Nephron (organoid): ENCODE results near the gene KASH5.

Experiments used
- H3K27ac Mint-ChIP-seq, 3 experiments: 2 replicates each; pipeline ENCODE4 v1.8.0; 2020; ENCODE audit warnings: mixed read lengths in 3 of 3, mild to moderate bottlenecking in 2 of 3, moderate library complexity in 1 of 3
- H3K27me3 Mint-ChIP-seq: 2 replicates; pipeline ENCODE4 v1.8.0; 2021; ENCODE audit warnings: low read depth, mild to moderate bottlenecking, moderate library complexity, mixed read lengths
- H3K36me3 Mint-ChIP-seq: 2 replicates; pipeline ENCODE4 v1.8.0; 2020; ENCODE audit warnings: low read depth, mixed read lengths
- H3K4me1 Mint-ChIP-seq: 2 replicates; pipeline ENCODE4 v1.8.0; 2020; ENCODE audit warnings: mixed read lengths
- H3K4me3 Mint-ChIP-seq, 3 experiments: 2 replicates each; pipeline ENCODE4 v1.8.0; 2020; ENCODE audit warnings: mild to moderate bottlenecking in 3 of 3, mixed read lengths in 3 of 3, moderate library complexity in 2 of 3
- H3K9me3 Mint-ChIP-seq: 2 replicates; pipeline ENCODE4 v1.8.0; 2020; ENCODE audit warnings: mixed read lengths
- TF ChIP-seq, protein P1 (sequence below), 3 experiments: fragments of 200-600 bp; sonication (generic); IDR thresholded peaks; one replicate each; pipeline ENCODE4 v1.5.0; 2021; ENCODE audit warnings: antibody characterized with exemption in 3 of 3; ENCODE audit not compliant: unreplicated experiment in 3 of 3

The KASH5 gene

DNA sequence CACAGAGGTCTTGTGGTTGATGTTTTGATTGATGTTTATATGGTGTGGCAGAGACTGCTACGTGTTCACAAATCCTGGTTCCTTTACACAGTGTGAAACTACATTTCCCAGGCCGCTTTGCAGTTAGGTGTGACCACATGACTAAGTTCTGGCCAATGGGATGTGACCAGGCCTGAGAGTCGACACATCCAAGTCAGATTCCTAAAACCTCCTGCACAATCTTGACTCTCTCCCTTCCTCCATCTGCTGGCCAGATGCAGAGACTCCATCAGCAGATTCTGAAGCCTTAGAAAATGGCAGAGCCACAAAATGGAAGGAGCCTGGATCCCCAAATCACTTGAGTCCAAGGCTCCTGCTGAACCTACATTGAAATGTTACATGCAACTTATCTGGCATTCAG lies 40.2 kb upstream of the KASH5 start:
- TF ChIP-seq, protein P1, sequence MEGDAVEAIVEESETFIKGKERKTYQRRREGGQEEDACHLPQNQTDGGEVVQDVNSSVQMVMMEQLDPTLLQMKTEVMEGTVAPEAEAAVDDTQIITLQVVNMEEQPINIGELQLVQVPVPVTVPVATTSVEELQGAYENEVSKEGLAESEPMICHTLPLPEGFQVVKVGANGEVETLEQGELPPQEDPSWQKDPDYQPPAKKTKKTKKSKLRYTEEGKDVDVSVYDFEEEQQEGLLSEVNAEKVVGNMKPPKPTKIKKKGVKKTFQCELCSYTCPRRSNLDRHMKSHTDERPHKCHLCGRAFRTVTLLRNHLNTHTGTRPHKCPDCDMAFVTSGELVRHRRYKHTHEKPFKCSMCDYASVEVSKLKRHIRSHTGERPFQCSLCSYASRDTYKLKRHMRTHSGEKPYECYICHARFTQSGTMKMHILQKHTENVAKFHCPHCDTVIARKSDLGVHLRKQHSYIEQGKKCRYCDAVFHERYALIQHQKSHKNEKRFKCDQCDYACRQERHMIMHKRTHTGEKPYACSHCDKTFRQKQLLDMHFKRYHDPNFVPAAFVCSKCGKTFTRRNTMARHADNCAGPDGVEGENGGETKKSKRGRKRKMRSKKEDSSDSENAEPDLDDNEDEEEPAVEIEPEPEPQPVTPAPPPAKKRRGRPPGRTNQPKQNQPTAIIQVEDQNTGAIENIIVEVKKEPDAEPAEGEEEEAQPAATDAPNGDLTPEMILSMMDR (IDR thresholded peaks at IDR 0.05; ENCODE audit: unreplicated experiment in 3 of 3) = no peak
- Mint-ChIP-seq H3K9me3 (no peaks in the 10 kb centered on the region), H3K4me1 (peaks cover 6% of the 10 kb centered on the region), H3K27ac (peak overlapping the region in 1 of 3 experiments; percentile 29), H3K4me3 (no peak overlapping the region), H3K27me3 (no peaks in the 10 kb centered on the region), H3K36me3 (peaks cover 92% of the 10 kb centered on the region)

DNA sequence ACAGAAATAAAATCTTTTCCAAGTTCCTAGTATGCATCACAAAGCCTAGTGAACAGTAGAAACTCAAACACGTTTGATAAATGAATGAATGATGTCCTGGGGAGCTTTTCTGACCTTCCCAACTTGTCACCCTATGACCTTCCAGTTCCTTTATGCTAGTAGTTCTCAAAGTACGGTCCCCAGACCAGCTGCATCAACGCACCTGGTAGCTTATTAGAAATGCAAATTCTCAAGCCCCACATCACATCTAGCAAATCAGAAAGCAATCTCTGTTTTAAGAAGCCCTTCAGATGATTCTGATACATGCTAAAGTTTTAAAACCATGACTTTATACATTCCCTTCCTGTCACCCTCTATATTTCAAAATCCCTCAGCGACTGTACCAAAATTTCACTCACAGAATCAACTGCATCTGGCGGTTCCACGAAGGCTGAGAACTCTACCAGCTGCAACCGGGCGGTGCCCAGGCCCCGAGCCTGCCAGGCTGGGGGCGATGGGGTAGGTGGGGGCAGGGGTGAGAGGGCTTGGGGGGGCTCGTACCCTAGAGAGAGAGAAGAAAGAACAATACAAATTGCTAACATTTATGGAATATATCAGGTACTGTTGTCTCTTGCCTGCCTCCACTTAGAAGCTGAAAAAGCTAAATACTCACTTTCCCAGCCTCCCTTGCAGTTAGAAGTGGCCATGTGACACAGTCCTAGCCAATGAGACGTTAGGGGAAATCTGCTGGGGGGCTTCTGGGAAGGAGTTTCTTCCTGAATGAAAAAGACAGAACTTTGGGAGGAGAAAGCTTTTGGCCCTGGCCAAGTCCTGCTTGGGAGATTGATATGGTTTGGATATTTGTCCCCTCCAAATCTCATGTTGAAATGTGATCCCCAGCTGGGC lies 39.5 kb upstream of the KASH5 start:
- Mint-ChIP-seq H3K27ac (peak overlapping the region in 1 of 3 experiments; percentile 29), H3K27me3 (no peaks in the 10 kb centered on the region), H3K9me3 (no peaks in the 10 kb centered on the region), H3K4me3 (no peak overlapping the region), H3K36me3 (peaks cover 92% of the 10 kb centered on the region), H3K4me1 (peaks cover 4% of the 10 kb centered on the region)
- TF ChIP-seq, protein P1 (IDR thresholded peaks at IDR 0.05; ENCODE audit: unreplicated experiment in 3 of 3) = no peak

DNA sequence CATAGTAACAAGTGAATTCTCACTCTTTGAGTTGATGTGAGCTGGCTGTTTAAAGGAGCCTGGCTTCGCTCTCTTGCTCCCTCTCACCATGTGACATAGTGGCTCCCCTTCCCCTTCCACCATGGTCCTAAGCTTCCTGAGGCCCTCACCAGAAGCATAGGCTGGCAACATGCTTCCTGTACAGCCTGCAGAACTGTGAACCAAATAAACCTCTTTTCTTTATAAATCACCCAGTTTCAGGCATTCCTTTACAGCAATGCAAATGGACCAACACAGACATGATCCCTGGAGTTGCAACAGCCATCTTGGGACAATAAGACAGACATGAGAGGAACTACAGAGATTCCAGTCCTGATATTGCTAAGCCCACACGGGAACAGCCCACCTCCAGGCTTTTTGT lies 38.5 kb upstream of the KASH5 start:
- no peaks in the 10 kb centered on the region for H3K9me3 Mint-ChIP-seq
- no peak overlapping the region for H3K4me3 Mint-ChIP-seq
- H3K27me3 Mint-ChIP-seq = no peaks in the 10 kb centered on the region
- peaks cover 92% of the 10 kb centered on the region for H3K36me3 Mint-ChIP-seq
- TF ChIP-seq, protein P1 (IDR thresholded peaks at IDR 0.05; ENCODE audit: unreplicated experiment in 3 of 3) = no peak
- no peak overlapping the region for H3K27ac Mint-ChIP-seq
- H3K4me1 Mint-ChIP-seq = peaks cover 4% of the 10 kb centered on the region

DNA sequence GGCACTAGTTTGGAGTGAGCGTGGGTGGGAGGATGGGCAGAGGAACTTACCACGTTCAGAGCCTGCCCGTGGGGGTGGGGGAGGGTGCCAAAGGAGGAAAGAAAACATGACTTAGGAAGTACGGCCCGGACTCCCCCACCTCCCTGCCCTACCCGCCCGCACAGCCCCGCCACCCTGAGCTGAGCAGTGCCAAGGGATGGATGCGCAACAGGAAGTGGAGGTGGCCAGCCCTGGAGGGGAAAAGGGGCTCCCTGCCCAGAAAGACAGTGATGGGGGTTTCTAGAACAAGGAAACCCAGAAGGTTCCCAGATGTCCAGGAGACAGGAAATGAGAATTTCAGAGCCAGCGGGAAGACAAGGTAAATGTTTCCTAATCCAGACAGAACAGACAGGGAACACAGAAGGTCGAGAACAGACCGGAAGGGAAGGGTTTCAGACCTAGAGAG lies 32.1 kb upstream of the KASH5 start:
- H3K4me3 Mint-ChIP-seq = peak overlapping the region; percentile 65 to 78 (median 72)
- peak overlapping the region; percentile 78 to 91 (median 89) for H3K27ac Mint-ChIP-seq
- TF ChIP-seq, protein P1 (IDR thresholded peaks at IDR 0.05; ENCODE audit: unreplicated experiment in 3 of 3) = no peak
- H3K9me3 Mint-ChIP-seq = no peaks in the 10 kb centered on the region
- peaks cover 23% of the 10 kb centered on the region for H3K4me1 Mint-ChIP-seq
- H3K27me3 Mint-ChIP-seq = no peaks in the 10 kb centered on the region
- H3K36me3 Mint-ChIP-seq = peaks cover 80% of the 10 kb centered on the region

DNA sequence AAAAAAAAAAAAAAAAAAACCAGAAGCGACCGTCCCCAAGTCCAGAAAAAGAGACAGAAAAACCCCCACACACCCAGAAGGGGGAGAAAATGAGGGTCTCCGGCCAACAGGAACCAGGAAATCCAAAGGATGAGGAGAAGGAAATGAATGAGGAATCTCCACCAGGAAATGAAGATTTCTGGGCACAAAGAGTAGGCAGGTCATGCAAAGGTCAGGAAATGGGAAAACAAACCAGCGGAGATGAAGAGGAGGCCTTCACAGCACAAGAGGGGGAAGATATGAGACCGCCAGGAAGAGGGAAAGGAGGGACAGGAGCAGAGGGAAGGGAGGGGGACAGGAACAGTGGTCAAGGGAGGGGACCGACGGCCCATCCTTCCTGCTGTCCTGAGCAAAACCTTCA lies 31.7 kb upstream of the KASH5 start:
- Mint-ChIP-seq H3K36me3 (peaks cover 76% of the 10 kb centered on the region), H3K9me3 (no peaks in the 10 kb centered on the region), H3K4me1 (peaks cover 23% of the 10 kb centered on the region), H3K4me3 (peak overlapping the region; percentile 65 to 78 (median 72)), H3K27me3 (peaks cover 3% of the 10 kb centered on the region), H3K27ac (peak overlapping the region; percentile 78 to 91 (median 89))
- TF ChIP-seq, protein P1 (IDR thresholded peaks at IDR 0.05; ENCODE audit: unreplicated experiment in 3 of 3) = no peak
